H1 (cell line): ENCODE measurements around the gene CMBL. TPM values are rescaled to one million over a fixed set of nuclear protein-coding genes. Genes with fewer than 3 reads are reported as not detected.

Experiments
- CTCF ChIA-PET: fragments of 300-600 bp; sonication (Branson Sonifier 250); formaldehyde crosslinking; loops from one replicate; lab custom pipeline; 2021; ENCODE audit not compliant: partially characterized antibody; lab: Charles Lee
- POLR2A ChIA-PET: fragments of 300-600 bp; sonication (Branson Sonifier 250); formaldehyde crosslinking; loops from one replicate; lab custom pipeline; 2021; ENCODE audit warnings: inconsistent platforms; ENCODE audit not compliant: partially characterized antibody; lab: Charles Lee
- DNase-seq, 2 experiments: peaks; one replicate each; pipeline versions ENCODE4 v3.0.0 to v3.0.0-alpha.2; 2010 to 2022; ENCODE audit warnings: low spot score in 2 of 2, low read depth in 1 of 2, mixed read lengths in 1 of 2
- FAIRE-seq: peaks from 2 replicates; lab custom pipeline; 2011; peaks lifted over from hg19 to GRCh38; lab: Jason Lieb, UNC
- H2AFZ ChIP-seq: 2 replicates; pipeline ENCODE4 v1.8.1; 2012; ENCODE audit warnings: low read length, inconsistent platforms
- H2AK5ac ChIP-seq: 2 replicates; pipeline ENCODE4 v1.6.1; 2013; ENCODE audit warnings: low read depth, low read length
- H2BK120ac ChIP-seq: replicated peaks from 2 replicates; pipeline ENCODE3; 2013; ENCODE audit warnings: low read depth, low read length, inconsistent platforms
- H2BK12ac ChIP-seq: 2 replicates; pipeline ENCODE4 v1.6.1; 2013; ENCODE audit warnings: low read depth, low read length
- H2BK15ac ChIP-seq: 2 replicates; pipeline ENCODE4 v1.6.1; 2013; ENCODE audit warnings: low read length
- H2BK20ac ChIP-seq: 2 replicates; pipeline ENCODE4 v1.6.1; 2013; ENCODE audit warnings: low read length
- H2BK5ac ChIP-seq: 2 replicates; pipeline ENCODE4 v1.6.1; 2013; ENCODE audit warnings: low read depth, low read length
- H3K14ac ChIP-seq: 2 replicates; pipeline ENCODE4 v1.6.1; 2013; ENCODE audit warnings: inconsistent platforms; ENCODE audit not compliant: insufficient read length
- H3K18ac ChIP-seq: 2 replicates; pipeline ENCODE4 v1.6.1; 2013; ENCODE audit warnings: low read length; ENCODE audit errors: extremely low read depth
- H3K23ac ChIP-seq: 2 replicates; pipeline ENCODE4 v1.6.1; 2013; ENCODE audit warnings: inconsistent platforms; ENCODE audit not compliant: insufficient read length
- H3K23me2 ChIP-seq: 2 replicates; pipeline ENCODE4 v1.6.1; 2013; ENCODE audit warnings: low read depth, low read length
- H3K27ac ChIP-seq: 2 replicates; pipeline ENCODE4 v1.6.1; 2011; ENCODE audit warnings: low read depth, low read length, inconsistent platforms
- H3K27me3 ChIP-seq, 4 experiments: replicated peaks in 1 of 4; 1 replicate in 1 of 4; 2 replicates in 3 of 4; pipeline versions ENCODE4 v1.6.1 to v1.8.1; 2011 to 2013; ENCODE audit warnings: low read length in 3 of 4, mild to moderate bottlenecking in 3 of 4, inconsistent platforms in 2 of 4, mixed read lengths in 2 of 4, moderate library complexity in 1 of 4; ENCODE audit not compliant: control insufficient read depth in 3 of 4, insufficient read depth in 3 of 4; ENCODE audit errors: extremely low read depth in 1 of 4
- H3K36me3 ChIP-seq, 4 experiments: 2 replicates each; pipeline versions ENCODE4 v1.6.1 to v1.8.1; 2011 to 2013; ENCODE audit warnings: mild to moderate bottlenecking in 4 of 4, low read length in 3 of 4, moderate library complexity in 2 of 4, control low read depth in 1 of 4, inconsistent platforms in 1 of 4; ENCODE audit not compliant: insufficient read depth in 4 of 4, control insufficient read depth in 2 of 4
- H3K4ac ChIP-seq: replicated peaks from 2 replicates; pipeline ENCODE3; 2013; ENCODE audit warnings: low read length, low read depth, mixed read lengths, inconsistent platforms; ENCODE audit not compliant: insufficient read length
- H3K4me1 ChIP-seq, 4 experiments: replicated peaks in 1 of 4; 1 replicate in 1 of 4; 2 replicates in 3 of 4; pipeline versions ENCODE4 v1.6.1 to v1.8.1; 2011 to 2013; ENCODE audit warnings: low read length in 3 of 4, inconsistent platforms in 2 of 4, mixed read lengths in 1 of 4; ENCODE audit not compliant: insufficient read depth in 4 of 4, control insufficient read depth in 3 of 4
- H3K4me2 ChIP-seq, 2 experiments: 2 replicates each; pipeline versions ENCODE4 v1.6.1 to v1.8.1; 2011 to 2013; ENCODE audit warnings: low read depth in 2 of 2, low read length in 2 of 2, control low read depth in 1 of 2, inconsistent platforms in 1 of 2, mild to moderate bottlenecking in 1 of 2; ENCODE audit not compliant: insufficient read depth in 1 of 2
- H3K4me3 ChIP-seq, 4 experiments: fragments of 200-600, 300-600 bp in 1 of 4; sonication (generic), shearing (Covaris generic), sonication (Bioruptor Twin) in 1 of 4; 2 replicates each; pipeline versions ENCODE4 v1.5.1 to v1.8.1; 2011 to 2016; ENCODE audit warnings: low read length in 4 of 4, low read depth in 3 of 4, control low read depth in 2 of 4, inconsistent platforms in 2 of 4, mild to moderate bottlenecking in 2 of 4, mixed read lengths in 1 of 4, moderate library complexity in 1 of 4; ENCODE audit not compliant: insufficient read depth in 2 of 4; ENCODE audit errors: extremely low read depth in 1 of 4
- H3K56ac ChIP-seq: replicated peaks from 2 replicates; pipeline ENCODE3; 2013; ENCODE audit warnings: low read depth, mild to moderate bottlenecking, mixed read lengths, low read length, inconsistent platforms; ENCODE audit not compliant: insufficient read length
- H3K79me1 ChIP-seq: 2 replicates; pipeline ENCODE4 v1.6.1; 2013; ENCODE audit warnings: low read depth, low read length, control low read depth
- H3K79me2 ChIP-seq, 2 experiments: 2 replicates each; pipeline versions ENCODE4 v1.6.1 to v1.8.1; 2012 to 2013; ENCODE audit warnings: low read length in 2 of 2, mild to moderate bottlenecking in 2 of 2, inconsistent platforms in 1 of 2; ENCODE audit not compliant: insufficient read depth in 2 of 2, control insufficient read depth in 1 of 2
- H3K9ac ChIP-seq, 4 experiments: replicated peaks in 1 of 4; 1 replicate in 1 of 4; 2 replicates in 3 of 4; pipeline versions ENCODE4 v1.6.1 to v1.8.1; 2011 to 2013; ENCODE audit warnings: low read depth in 3 of 4, low read length in 3 of 4, control low read depth in 2 of 4, mild to moderate bottlenecking in 2 of 4, moderate library complexity in 2 of 4, inconsistent platforms in 1 of 4; ENCODE audit errors: extremely low read depth in 1 of 4
- H3K9me3 ChIP-seq, 2 experiments: 2 replicates each; pipeline versions ENCODE4 v1.6.1 to v1.8.1; 2012 to 2013; ENCODE audit warnings: mild to moderate bottlenecking in 2 of 2, moderate library complexity in 2 of 2, control low read depth in 1 of 2, inconsistent platforms in 1 of 2, low read depth in 1 of 2, low read length in 1 of 2, mixed read lengths in 1 of 2; ENCODE audit not compliant: insufficient read depth in 2 of 2
- H4K20me1 ChIP-seq, 2 experiments: replicated peaks in 1 of 2; 2 replicates each; pipeline versions ENCODE3 to v1.8.1; 2011 to 2013; ENCODE audit warnings: inconsistent platforms in 2 of 2, low read length in 2 of 2, mild to moderate bottlenecking in 1 of 2; ENCODE audit not compliant: insufficient read depth in 2 of 2, control insufficient read depth in 1 of 2
- H4K5ac ChIP-seq: 2 replicates; pipeline ENCODE4 v1.6.1; 2013; ENCODE audit warnings: low read length, low read depth, mixed read lengths, inconsistent platforms; ENCODE audit not compliant: insufficient read length
- H4K8ac ChIP-seq: 2 replicates; pipeline ENCODE4 v1.8.0; 2013; ENCODE audit warnings: mild to moderate bottlenecking, moderate library complexity, low read length, inconsistent platforms; ENCODE audit not compliant: insufficient read depth; ENCODE audit errors: extremely low read depth
- H4K91ac ChIP-seq: replicated peaks from 2 replicates; pipeline ENCODE3; 2013; ENCODE audit warnings: low read length, mixed read lengths, inconsistent platforms; ENCODE audit not compliant: insufficient read length
- SP1 ChIP-seq: IDR thresholded peaks from 2 replicates; pipeline ENCODE4 v1.6.1; 2011; ENCODE audit warnings: low read depth, low read length
- WGBS, 2 experiments: shearing (Covaris generic) in 1 of 2; methylation state at CpG; one replicate each; pipeline versions ENCODE4 v1.1.6 to v1.1.7; 2013 to 2015; ENCODE audit warnings: low lambda C conversion rate in 2 of 2, mixed read lengths in 2 of 2, inconsistent platforms in 1 of 2, low coverage in 1 of 2, missing lambda C conversion rate in 1 of 2; ENCODE audit not compliant: insufficient replicate concordance in 2 of 2, insufficient coverage in 1 of 2, insufficient read length in 1 of 2; ENCODE audit errors: extremely low coverage in 1 of 2, missing lambda C conversion rate in 1 of 2; 5-methylcytosine and 5-hydroxymethylcytosine counted together
- polyA plus RNA-seq, 7 experiments: library from polyadenylated mRNA; depleted of rRNA in 3 of 7; stranded (reverse) in 5 of 7; unstranded in 2 of 7; fragments of >200 nt in 5 of 7; fragments of 200-250 nt in 2 of 7; gene quantifications; 1 replicate in 5 of 7; 2 replicates in 1 of 7; 4 replicates in 1 of 7; pipeline versions ENCODE4 v1.2.1 to v1.2.3, GENCODE V29; 2011 to 2013; ENCODE audit warnings: missing spikeins in 2 of 7, mixed read lengths in 2 of 7
- total RNA-seq: library from RNA; stranded (reverse); fragmentation: NEBNext Ultra II Directional; extraction: Animal tissue kit (Norgen Biotek cat#: 25700); gene quantifications from 2 replicates; pipeline ENCODE4 v1.2.1, GENCODE V29; 2021
- TF ChIP-seq, protein P1 (sequence below): IDR thresholded peaks from 2 replicates; pipeline ENCODE4 v1.6.1; 2012; ENCODE audit warnings: inconsistent platforms
- TF ChIP-seq, protein P2 (sequence below): IDR thresholded peaks from 2 replicates; pipeline ENCODE4 v1.6.1; 2011; ENCODE audit warnings: low read length, improper control_type of control experiment
- TF ChIP-seq, protein P3 (sequence below): IDR thresholded peaks from 2 replicates; pipeline ENCODE4 v1.6.1; 2012; ENCODE audit warnings: inconsistent platforms

The CMBL gene
- total and polyA plus RNA-seq, 2 of the 8 experiments (the other 6 are each of a cell fraction or from before 2014, with no cell fraction given) = 27.9 to 32.1 TPM

DNA sequence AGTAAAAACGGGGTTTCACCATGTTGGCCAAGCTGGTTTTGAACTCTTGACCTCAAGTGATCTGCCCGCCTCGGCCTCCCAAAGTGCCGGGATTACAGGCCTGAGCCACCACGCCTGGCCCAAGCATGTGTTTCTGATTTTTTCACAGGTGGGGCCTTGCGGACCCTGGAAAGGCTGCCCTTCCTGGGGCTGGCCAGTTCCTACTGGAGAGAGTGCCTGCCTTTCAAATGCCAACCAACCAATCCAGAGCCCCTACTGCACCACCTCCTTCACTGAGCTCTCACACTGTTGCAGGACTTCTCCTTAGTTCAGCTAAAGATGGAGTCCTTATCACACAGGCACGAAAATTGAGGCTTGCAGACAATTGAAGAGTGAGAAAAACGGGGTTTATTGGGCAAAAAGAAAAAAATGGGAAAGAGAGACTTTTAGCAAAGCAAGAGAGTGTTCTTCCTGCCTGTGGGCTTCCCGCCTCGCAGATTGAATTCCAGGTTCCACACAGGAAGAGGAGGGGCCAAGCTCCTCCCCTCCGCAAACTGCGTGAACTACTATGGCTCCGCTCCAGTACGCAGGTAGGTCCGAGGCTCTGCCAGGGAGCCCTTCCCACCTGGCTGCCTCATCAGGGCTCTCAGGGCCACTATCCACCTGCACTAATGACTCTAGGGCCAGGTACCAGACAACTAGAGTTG, 8.3 kb upstream of the CMBL start:
- Histone ChIP-seq H3K9ac (no peak overlapping the region), H3K4me3 (no peak overlapping the region), H3K23ac (no peak overlapping the region), H4K5ac (no peak overlapping the region), H4K91ac (no peak overlapping the region)
- TF ChIP-seq, protein P1, sequence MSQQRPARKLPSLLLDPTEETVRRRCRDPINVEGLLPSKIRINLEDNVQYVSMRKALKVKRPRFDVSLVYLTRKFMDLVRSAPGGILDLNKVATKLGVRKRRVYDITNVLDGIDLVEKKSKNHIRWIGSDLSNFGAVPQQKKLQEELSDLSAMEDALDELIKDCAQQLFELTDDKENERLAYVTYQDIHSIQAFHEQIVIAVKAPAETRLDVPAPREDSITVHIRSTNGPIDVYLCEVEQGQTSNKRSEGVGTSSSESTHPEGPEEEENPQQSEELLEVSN = peak; percentile 62; the same call in 1 of the 2 replicates
- TF ChIP-seq SP1 = peak; percentile 71
- TF ChIP-seq, protein P2, sequence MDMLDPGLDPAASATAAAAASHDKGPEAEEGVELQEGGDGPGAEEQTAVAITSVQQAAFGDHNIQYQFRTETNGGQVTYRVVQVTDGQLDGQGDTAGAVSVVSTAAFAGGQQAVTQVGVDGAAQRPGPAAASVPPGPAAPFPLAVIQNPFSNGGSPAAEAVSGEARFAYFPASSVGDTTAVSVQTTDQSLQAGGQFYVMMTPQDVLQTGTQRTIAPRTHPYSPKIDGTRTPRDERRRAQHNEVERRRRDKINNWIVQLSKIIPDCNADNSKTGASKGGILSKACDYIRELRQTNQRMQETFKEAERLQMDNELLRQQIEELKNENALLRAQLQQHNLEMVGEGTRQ = no peak
- TF ChIP-seq, protein P3, sequence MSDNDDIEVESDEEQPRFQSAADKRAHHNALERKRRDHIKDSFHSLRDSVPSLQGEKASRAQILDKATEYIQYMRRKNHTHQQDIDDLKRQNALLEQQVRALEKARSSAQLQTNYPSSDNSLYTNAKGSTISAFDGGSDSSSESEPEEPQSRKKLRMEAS = peak; percentile 67; the same call in 1 of the 2 replicates
- TF ChIP-seq, all 59 proteins: peak for 3
- Histone ChIP-seq H2BK15ac (no peak overlapping the region), H3K79me2 (no peaks in the 10 kb centered on the region), H3K27me3 (no peaks in the 10 kb centered on the region), H3K56ac (no peak overlapping the region), H3K4me2 (no peak overlapping the region), H2BK20ac (no peak overlapping the region), H3K27ac (no peak overlapping the region), H4K8ac (no peak overlapping the region), H2BK5ac (no peak overlapping the region), H3K36me3 (no peaks in the 10 kb centered on the region), H3K23me2 (no peaks in the 10 kb centered on the region), H3K14ac (no peak overlapping the region), H2BK120ac (no peak overlapping the region), H4K20me1 (no peaks in the 10 kb centered on the region), H2AK5ac (no peak overlapping the region), H3K9me3 (no peaks in the 10 kb centered on the region; a peak in 1 of 4 replicates), H3K4ac (no peak overlapping the region), H2BK12ac (no peak overlapping the region), H3K79me1 (no peaks in the 10 kb centered on the region), H2AFZ (peak overlapping the region; percentile 77), H3K18ac (no peak overlapping the region), H3K4me1 (no peaks in the 10 kb centered on the region; a peak in 2 of 7 replicates)
- POLR2A ChIA-PET = interaction anchor here (0.7 to 1.3 kb wide), 5 partner anchors 15 to 344 kb away, joined by 3 to 4 read pairs (median 3); partner anchors contain the start of genes CCT5 and MARCHF6
- FAIRE-seq (no peak), DNase-seq (no peak)
- 89% methylated on average over 15 of the region's 15 CpGs; no CpG with 5 or more reads in 1 of the 2 experiments for WGBS, 2 experiments
- CTCF ChIA-PET = interaction anchor here (0.9 to 3.9 kb wide), 2 partner anchors 11 to 14 kb away, joined by 3 to 19 read pairs; no protein-coding TSS in a partner anchor
